Neural cell (in vitro differentiated cells): Measurements from ENCODE around the gene PTPRS. TPM values are rescaled to one million over a fixed set of nuclear protein-coding genes. Genes with fewer than 3 reads are reported as not detected.

Experiments
- H2AFZ ChIP-seq: fragments of 200-600, 300-800 bp; sonication (generic), shearing (Covaris generic); 2 replicates; pipeline ENCODE4 v1.6.0; 2014; ENCODE audit warnings: low read depth, mild to moderate bottlenecking, antibody characterized with exemption, low read length, moderate library complexity
- H3F3A ChIP-seq: fragments of 200-600 bp; shearing (Covaris generic); 2 replicates; pipeline ENCODE4 v1.6.1; 2016; ENCODE audit warnings: mild to moderate bottlenecking, moderate library complexity, mixed read lengths, antibody characterized with exemption, low read length; ENCODE audit not compliant: insufficient read depth, poor library complexity, severe bottlenecking
- H3K27ac ChIP-seq: fragments of 200-600, 300-800 bp; sonication (generic), shearing (Covaris generic); 2 replicates; pipeline ENCODE4 v1.5.1; 2014; ENCODE audit warnings: mild to moderate bottlenecking, low read length, moderate library complexity
- H3K27me3 ChIP-seq: fragments of 300-800, 200-600 bp; sonication (generic), shearing (Covaris generic); 2 replicates; pipeline ENCODE4 v1.6.0; 2014; ENCODE audit warnings: mild to moderate bottlenecking, low read depth, low read length, moderate library complexity; ENCODE audit not compliant: insufficient read depth
- H3K36me3 ChIP-seq: fragments of 300-800, 200-600 bp; sonication (generic), shearing (Covaris generic); 2 replicates; pipeline ENCODE4 v1.5.1; 2014; ENCODE audit warnings: mild to moderate bottlenecking, antibody characterized with exemption, low read length, moderate library complexity; ENCODE audit not compliant: insufficient read depth
- H3K4me2 ChIP-seq: fragments of 300-800, 200-600 bp; sonication (generic), shearing (Covaris generic); 2 replicates; pipeline ENCODE4 v1.6.0; 2014; ENCODE audit warnings: mild to moderate bottlenecking, low read length
- H3K4me3 ChIP-seq: fragments of 300-800, 200-600 bp; sonication (generic), shearing (Covaris generic); 2 replicates; pipeline ENCODE4 v1.5.1; 2014; ENCODE audit warnings: mild to moderate bottlenecking, low read length, moderate library complexity
- H3K79me2 ChIP-seq: fragments of 200-600 bp; shearing (Covaris generic); replicated peaks from 2 replicates; pipeline ENCODE4 v1.6.0; 2014; ENCODE audit warnings: mild to moderate bottlenecking, low read length, moderate library complexity; ENCODE audit not compliant: insufficient read depth
- H3K9ac ChIP-seq: fragments of 300-800, 200-600 bp; sonication (generic), shearing (Covaris generic); 2 replicates; pipeline ENCODE4 v1.6.1; 2016; ENCODE audit warnings: mild to moderate bottlenecking, low read length, mixed read lengths
- H3K9me2 ChIP-seq: fragments of 200-600 bp; shearing (Covaris generic); 2 replicates; pipeline ENCODE4 v1.6.1; 2016; ENCODE audit warnings: mild to moderate bottlenecking, low read length, mixed read lengths; ENCODE audit not compliant: insufficient read depth
- H3K9me3 ChIP-seq: fragments of 200-600, 300-800 bp; sonication (generic), shearing (Covaris generic); 2 replicates; pipeline ENCODE4 v1.6.1; 2016; ENCODE audit warnings: mild to moderate bottlenecking, mixed run types, low read length, moderate library complexity, mixed read lengths
- H4K20me1 ChIP-seq: fragments of 200-600 bp; shearing (Covaris generic); 2 replicates; pipeline ENCODE4 v1.6.1; 2016; ENCODE audit warnings: mild to moderate bottlenecking, mixed run types; ENCODE audit not compliant: insufficient read depth
- CTCF ChIP-seq: fragments of 450-650 bp; IDR thresholded peaks from 2 replicates; pipeline ENCODE4 v1.5.1; 2014; ENCODE audit warnings: antibody characterized with exemption, mild to moderate bottlenecking, moderate library complexity; ENCODE audit not compliant: poor library complexity, severe bottlenecking
- EP300 ChIP-seq: fragments of 450-650 bp; conservative IDR thresholded peaks from 2 replicates; pipeline ENCODE4 v1.6.1; 2014; ENCODE audit warnings: antibody characterized with exemption, mild to moderate bottlenecking, moderate library complexity; ENCODE audit not compliant: poor library complexity, severe bottlenecking
- EZH2 ChIP-seq: fragments of 200-600, 300-800 bp; shearing (Covaris generic), sonication (generic); IDR thresholded peaks from 2 replicates; pipeline ENCODE4 v1.6.1; 2014; ENCODE audit warnings: antibody characterized with exemption, low read length, borderline replicate concordance, mild to moderate bottlenecking; ENCODE audit not compliant: insufficient read depth, poor library complexity, severe bottlenecking
- MXI1 ChIP-seq: fragments of 450-650 bp; conservative IDR thresholded peaks from 2 replicates; pipeline ENCODE4 v1.6.1; 2014; ENCODE audit warnings: antibody characterized with exemption, mild to moderate bottlenecking; ENCODE audit not compliant: poor library complexity, severe bottlenecking
- POLR2AphosphoS5 ChIP-seq: IDR thresholded peaks from 2 replicates; pipeline ENCODE4 v1.6.1; 2012
- RAD21 ChIP-seq: fragments of 450-650 bp; conservative IDR thresholded peaks from 2 replicates; pipeline ENCODE4 v1.6.1; 2014; ENCODE audit warnings: antibody characterized with exemption, mild to moderate bottlenecking, moderate library complexity
- REST ChIP-seq: IDR thresholded peaks from 2 replicates; pipeline ENCODE4 v1.6.1; 2012; ENCODE audit warnings: borderline replicate concordance
- SMC3 ChIP-seq: fragments of 450-650 bp; conservative IDR thresholded peaks from 2 replicates; pipeline ENCODE4 v1.6.1; 2014; ENCODE audit warnings: antibody characterized with exemption, mild to moderate bottlenecking, moderate library complexity; ENCODE audit not compliant: poor library complexity
- TAF1 ChIP-seq: IDR thresholded peaks from 2 replicates; pipeline ENCODE4 v1.6.1; 2012; ENCODE audit warnings: low read depth
- polyA plus RNA-seq: library from polyadenylated mRNA; depleted of rRNA; stranded (reverse); fragments of >200 nt; gene quantifications from 2 replicates; pipeline ENCODE4 v1.2.3, GENCODE V29; 2014

The PTPRS gene
- polyA plus RNA-seq, 1 donor from 2014 or later = 121 TPM

GRCh38 chr19:5354403-5354802, 13.8 kb upstream of the PTPRS start:
- Histone ChIP-seq H3K79me2 (no peaks in the 10 kb centered on the region), H3K27ac (no peak overlapping the region), H3K36me3 (no peaks in the 10 kb centered on the region), H3K9ac (no peak overlapping the region), H2AFZ (no peak overlapping the region), H3K4me3 (no peak overlapping the region), H4K20me1 (no peaks in the 10 kb centered on the region), H3K9me2 (no peaks in the 10 kb centered on the region), H3K27me3 (no peaks in the 10 kb centered on the region), H3K9me3 (no peaks in the 10 kb centered on the region), H3F3A (no peaks in the 10 kb centered on the region), H3K4me2 (no peak overlapping the region)
- no peak for TF ChIP-seq POLR2AphosphoS5
- peak; percentile 17 for TF ChIP-seq CTCF

DNA sequence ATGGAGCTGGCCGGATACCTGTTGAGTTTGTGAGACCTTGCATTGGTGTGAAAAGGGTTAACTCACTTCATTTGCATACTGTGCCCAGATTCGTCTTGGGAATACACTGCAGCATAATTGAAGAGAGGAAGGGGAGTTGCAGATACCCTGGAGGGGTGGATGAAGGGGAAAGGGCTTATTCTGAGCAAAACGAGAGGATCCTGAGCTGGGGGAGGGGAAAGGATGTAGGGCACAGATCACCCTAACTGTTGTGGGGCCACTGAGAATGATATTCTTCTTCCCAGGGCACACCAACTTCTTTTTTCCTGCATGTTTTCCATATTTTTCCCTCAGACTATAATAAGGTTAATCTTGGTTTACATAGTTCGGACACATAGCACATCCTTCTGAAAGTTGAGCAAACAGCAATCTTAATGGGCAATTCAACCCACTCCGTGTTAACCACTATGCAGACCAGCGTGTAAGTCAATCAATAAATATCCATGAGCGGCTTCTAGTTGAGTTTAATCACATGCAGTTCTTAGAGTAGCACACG, 11.7 kb upstream of the PTPRS start:
- no peak overlapping the region for H2AFZ ChIP-seq
- no peaks in the 10 kb centered on the region for H3K79me2 ChIP-seq

More for the DNA sequence above, 11.7 kb upstream of the PTPRS start:
- Histone ChIP-seq H3K4me3 (no peak overlapping the region), H3K27me3 (no peaks in the 10 kb centered on the region), H3K27ac (no peak overlapping the region), H3K9ac (no peak overlapping the region), H4K20me1 (no peaks in the 10 kb centered on the region), H3K4me2 (no peak overlapping the region), H3K36me3 (no peaks in the 10 kb centered on the region), H3K9me2 (no peaks in the 10 kb centered on the region), H3K9me3 (no peaks in the 10 kb centered on the region), H3F3A (no peaks in the 10 kb centered on the region)
- TF ChIP-seq SMC3 (no peak), POLR2AphosphoS5 (no peak), REST (no peak), EP300 (no peak), EZH2 (no peak), TAF1 (no peak), CTCF (no peak), MXI1 (no peak), RAD21 (no peak)
